Transverse colon (tissue), 4 donors: ENCODE data around the gene LMF1. TPM values are rescaled to one million over a fixed set of nuclear protein-coding genes. Genes with fewer than 3 reads are reported as not detected.
"Not testable (repeated sequence)": the region's sequence is repeated elsewhere in the genome, so short reads cannot be mapped to it uniquely, and the experiment has no call there.

ENCODE experiments used
- DNase-seq: peaks from one replicate; pipeline ENCODE4 v3.0.0-alpha.2; 2019
- H3K27ac ChIP-seq, 4 donors: fragments of 200-600 bp; sonication (generic); 2 replicates each; pipeline ENCODE4 v1.5.1; 2016 to 2018; ENCODE audit warnings: inconsistent platforms in 4 of 4
- H3K27me3 ChIP-seq: fragments of 200-600 bp; sonication (generic); 2 replicates; pipeline ENCODE4 v1.5.1; 2017; ENCODE audit warnings: inconsistent platforms
- H3K36me3 ChIP-seq, 4 donors: fragments of 200-600 bp; sonication (generic); 2 replicates each; pipeline ENCODE4 v1.5.1; 2017 to 2019; ENCODE audit warnings: inconsistent platforms in 4 of 4
- H3K4me1 ChIP-seq, 4 donors: fragments of 200-600 bp; sonication (generic); 2 replicates each; pipeline ENCODE4 v1.5.1; 2017 to 2020; ENCODE audit warnings: inconsistent platforms in 4 of 4
- H3K4me3 ChIP-seq, 4 donors: fragments of 200-600 bp; sonication (generic); 1 replicate in 1 of 4; 2 replicates in 3 of 4; pipeline versions ENCODE4 v1.5.1 to v1.6.1; 2017 to 2019; ENCODE audit warnings: inconsistent platforms in 4 of 4
- H3K9me3 ChIP-seq, 2 donors: fragments of 200-600 bp; sonication (generic); 2 replicates each; pipeline ENCODE4 v1.5.1; 2017 to 2019; ENCODE audit warnings: inconsistent platforms in 2 of 2
- EP300 ChIP-seq: sonication (generic); formaldehyde crosslinking; IDR thresholded peaks from one replicate; pipeline ENCODE4 v1.6.1; 2017; ENCODE audit warnings: antibody characterized with exemption, low read depth
- POLR2A ChIP-seq: fragments of 450-650 bp; IDR thresholded peaks from one replicate; pipeline ENCODE4 v1.6.1; 2016; ENCODE audit warnings: antibody characterized with exemption, mild to moderate bottlenecking, moderate library complexity
- POLR2AphosphoS5 ChIP-seq, 3 donors: sonication (generic); formaldehyde crosslinking; IDR thresholded peaks; one replicate each; pipeline ENCODE4 v1.6.1; 2016; ENCODE audit warnings: antibody characterized with exemption in 3 of 3
- WGBS, 2 donors: methylation state at CpG; one replicate each; pipeline ENCODE4 v1.1.5; 2018; ENCODE audit warnings: low coverage in 1 of 2; 5-methylcytosine and 5-hydroxymethylcytosine counted together
- in situ Hi-C, 4 donors: fragments of 200-750 bp; cut with MboI; loops; one replicate each; pipeline versions ENCODE4 v1.15.0 to v1.15.1; 2017; ENCODE audit warnings: low sequenced_read_pairs in 3 of 4, low pct_ligation_motif_present in 1 of 4, low pct_unique_long_range_greater_than_20kb in 1 of 4
- intact Hi-C: fragments of 100-400 bp; cut with DNase I; formaldehyde crosslinking; loops from one replicate; pipeline ENCODE4 v1.15.1; 2023; ENCODE audit warnings: low total_unique reads
- total RNA-seq, 4 donors: library from RNA; depleted of rRNA; stranded (reverse); fragments of >200 nt; gene quantifications; one replicate each; pipeline ENCODE4 v1.1.0, GENCODE V29; 2016
- TF ChIP-seq, protein P1 (sequence below), 5 experiments: fragments of 200-600 bp in 3 of 5; fragments of 450-650 bp in 2 of 5; sonication (generic) in 3 of 5; IDR thresholded peaks; 1 replicate in 2 of 5; 2 replicates in 3 of 5; pipeline ENCODE4 v1.5.1; 2016 to 2017; ENCODE audit warnings: antibody characterized with exemption in 5 of 5, inconsistent platforms in 3 of 5, mild to moderate bottlenecking in 2 of 5, moderate library complexity in 1 of 5

LMF1 gene
- total RNA-seq, 4 donors from 2014 or later, result 15.9 to 34.8 (median 19.6) TPM

DNA sequence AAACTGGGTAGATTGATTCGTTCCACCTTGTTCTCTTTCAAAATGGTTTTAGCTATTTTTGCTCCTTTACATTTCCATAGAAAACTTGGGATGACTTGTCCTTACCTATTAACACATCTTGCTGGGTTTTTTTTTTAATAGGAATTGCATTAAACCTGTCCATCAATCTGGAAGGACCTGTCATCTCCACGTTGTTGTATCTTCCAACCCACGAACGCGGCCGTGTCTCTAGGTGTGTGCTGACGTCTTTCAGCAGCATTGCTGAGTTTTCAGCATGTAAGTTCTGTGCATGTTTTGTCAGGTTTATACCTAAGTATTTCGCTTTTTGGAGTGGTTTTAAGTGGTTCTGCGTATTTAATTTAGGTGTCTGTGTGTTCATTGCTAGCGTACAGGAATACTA is 109.9 kb downstream of the LMF1 start:
- Histone ChIP-seq H3K27me3 (no peaks in the 10 kb centered on the region), H3K4me3 (no peak overlapping the region), H3K9me3 (no peaks in the 10 kb centered on the region), H3K27ac (no peak overlapping the region), H3K4me1 (no peaks in the 10 kb centered on the region), H3K36me3 (no peaks in the 10 kb centered on the region)
- TF ChIP-seq POLR2AphosphoS5 (IDR thresholded peaks at IDR 0.05) (no peak), POLR2A (no peak), EP300 (no peak)
- TF ChIP-seq, protein P1, sequence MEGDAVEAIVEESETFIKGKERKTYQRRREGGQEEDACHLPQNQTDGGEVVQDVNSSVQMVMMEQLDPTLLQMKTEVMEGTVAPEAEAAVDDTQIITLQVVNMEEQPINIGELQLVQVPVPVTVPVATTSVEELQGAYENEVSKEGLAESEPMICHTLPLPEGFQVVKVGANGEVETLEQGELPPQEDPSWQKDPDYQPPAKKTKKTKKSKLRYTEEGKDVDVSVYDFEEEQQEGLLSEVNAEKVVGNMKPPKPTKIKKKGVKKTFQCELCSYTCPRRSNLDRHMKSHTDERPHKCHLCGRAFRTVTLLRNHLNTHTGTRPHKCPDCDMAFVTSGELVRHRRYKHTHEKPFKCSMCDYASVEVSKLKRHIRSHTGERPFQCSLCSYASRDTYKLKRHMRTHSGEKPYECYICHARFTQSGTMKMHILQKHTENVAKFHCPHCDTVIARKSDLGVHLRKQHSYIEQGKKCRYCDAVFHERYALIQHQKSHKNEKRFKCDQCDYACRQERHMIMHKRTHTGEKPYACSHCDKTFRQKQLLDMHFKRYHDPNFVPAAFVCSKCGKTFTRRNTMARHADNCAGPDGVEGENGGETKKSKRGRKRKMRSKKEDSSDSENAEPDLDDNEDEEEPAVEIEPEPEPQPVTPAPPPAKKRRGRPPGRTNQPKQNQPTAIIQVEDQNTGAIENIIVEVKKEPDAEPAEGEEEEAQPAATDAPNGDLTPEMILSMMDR (IDR thresholded peaks at IDR 0.05), result no peak
- DNase-seq, result no peak
- WGBS, 2 donors, result 91 to 94% methylated on average over 8 to 10 of the region's 10 CpGs
- in situ Hi-C loops, result no loop called here
- intact Hi-C loops, result no loop called here

DNA sequence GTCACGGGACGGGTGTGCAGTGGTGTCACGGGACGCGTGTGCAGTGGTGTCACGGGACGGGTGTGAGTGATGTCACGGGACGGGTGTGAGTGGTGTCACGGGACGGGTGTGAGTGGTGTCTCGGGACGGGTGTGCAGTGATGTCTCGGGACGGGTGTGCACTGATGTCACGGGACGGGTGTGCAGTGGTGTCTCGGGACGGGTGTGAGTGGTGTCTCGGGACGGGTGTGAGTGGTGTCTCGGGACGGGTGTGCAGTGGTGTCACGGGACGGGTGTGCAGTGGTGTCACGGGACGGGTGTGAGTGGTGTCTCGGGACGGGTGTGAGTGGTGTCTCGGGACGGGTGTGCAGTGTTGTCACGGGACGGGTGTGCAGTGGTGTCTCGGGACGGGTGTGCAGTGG is 111.8 kb downstream of the LMF1 start:
- DNase-seq, H3K4me1 ChIP-seq: not testable (repeated sequence)

DNA sequence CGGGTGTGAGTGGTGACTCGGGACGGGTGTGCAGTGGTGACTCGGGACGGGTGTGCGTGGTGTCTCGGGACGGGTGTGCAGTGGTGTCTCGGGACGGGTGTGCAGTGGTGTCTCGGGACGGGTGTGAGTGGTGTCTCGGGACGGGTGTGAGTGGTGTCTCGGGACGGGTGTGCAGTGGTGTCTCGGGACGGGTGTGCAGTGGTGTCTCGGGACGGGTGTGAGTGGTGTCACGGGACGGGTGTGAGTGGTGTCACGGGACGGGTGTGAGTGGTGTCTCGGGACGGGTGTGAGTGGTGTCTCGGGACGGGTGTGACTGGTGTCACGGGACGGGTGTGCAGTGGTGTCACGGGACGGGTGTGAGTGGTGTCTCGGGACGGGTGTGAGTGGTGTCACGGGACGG is 112.3 kb downstream of the LMF1 start:
- in situ Hi-C loops, H3K27ac ChIP-seq, H3K9me3 ChIP-seq, H3K4me3 ChIP-seq, H3K27me3 ChIP-seq, DNase-seq, H3K36me3 ChIP-seq, intact Hi-C loops, H3K4me1 ChIP-seq: not testable (repeated sequence)
- 95% methylated on average over 23 of the region's 36 CpGs; no CpG with 5 or more reads in 1 of the 2 donors for WGBS, 2 donors

More for the DNA sequence above, 111.8 kb downstream of the LMF1 start:
- H3K36me3 ChIP-seq, H3K9me3 ChIP-seq, intact Hi-C loops, H3K4me3 ChIP-seq, H3K27ac ChIP-seq, H3K27me3 ChIP-seq, in situ Hi-C loops: not testable (repeated sequence)
- WGBS, 2 donors, result 95% methylated on average over 14 of the region's 35 CpGs; no CpG with 5 or more reads in 1 of the 2 donors

DNA sequence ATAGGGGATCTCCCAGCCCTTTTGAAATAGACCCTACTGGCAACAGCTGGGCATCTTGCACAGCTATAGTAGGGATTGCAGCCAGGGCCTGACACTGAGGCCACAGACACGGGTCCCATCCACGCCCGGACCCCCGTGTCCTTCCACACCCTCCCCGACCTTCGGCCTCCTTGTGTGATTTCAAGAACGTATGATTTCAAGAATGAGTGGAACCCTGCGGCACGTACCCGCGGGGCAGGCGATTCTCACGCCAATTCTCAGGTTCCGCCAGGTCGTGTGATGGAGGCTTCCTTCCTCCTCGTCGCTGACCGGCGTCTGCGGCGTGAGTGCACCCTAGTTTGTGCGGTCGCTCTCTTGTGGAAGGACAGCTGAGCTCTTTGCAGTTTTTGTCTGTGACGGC is 114.0 kb downstream of the LMF1 start:
- Histone ChIP-seq H3K36me3 (no peaks in the 10 kb centered on the region), H3K4me1 (no peaks in the 10 kb centered on the region), H3K27me3 (no peaks in the 10 kb centered on the region), H3K4me3 (no peak overlapping the region), H3K9me3 (no peaks in the 10 kb centered on the region), H3K27ac (no peak overlapping the region)
- in situ Hi-C loops (no loop called here), intact Hi-C loops (no loop called here)
- DNase-seq, result no peak
- TF ChIP-seq POLR2AphosphoS5 (IDR thresholded peaks at IDR 0.05) (no peak), POLR2A (no peak), EP300 (no peak)
- TF ChIP-seq, protein P1 (IDR thresholded peaks at IDR 0.05), result no peak
- 97% methylated on average over 24 of the region's 24 CpGs; no CpG with 5 or more reads in 1 of the 2 donors for WGBS, 2 donors

DNA sequence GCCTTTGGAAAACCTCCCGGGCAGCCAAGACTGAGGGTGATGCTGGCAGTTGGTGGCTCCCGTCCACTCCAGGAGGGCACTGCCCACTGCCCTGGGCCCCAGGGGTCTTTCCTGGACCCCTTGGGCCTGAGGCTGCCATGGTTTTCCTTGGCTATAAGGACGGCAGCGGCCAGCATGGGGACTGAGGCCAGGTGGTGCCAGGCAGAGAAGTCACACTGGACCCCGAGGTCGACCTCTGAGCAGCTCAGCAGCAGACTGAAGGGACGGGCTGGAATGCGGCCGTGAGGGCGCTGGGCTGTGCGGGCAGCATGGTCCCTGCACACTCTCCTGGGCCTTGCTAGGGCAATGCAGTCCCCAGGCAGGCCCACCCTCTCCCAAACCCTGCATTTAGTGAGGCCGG is 114.7 kb downstream of the LMF1 start:
- Histone ChIP-seq H3K36me3 (no peaks in the 10 kb centered on the region), H3K27ac (no peak overlapping the region), H3K27me3 (no peaks in the 10 kb centered on the region), H3K4me3 (no peak overlapping the region), H3K4me1 (no peaks in the 10 kb centered on the region), H3K9me3 (no peaks in the 10 kb centered on the region)
- TF ChIP-seq, protein P1 (IDR thresholded peaks at IDR 0.05), result no peak
- TF ChIP-seq POLR2A, result no peak
- no peak for TF ChIP-seq EP300
- no peak for TF ChIP-seq POLR2AphosphoS5 (IDR thresholded peaks at IDR 0.05)
- no peak for DNase-seq
- in situ Hi-C loops (no loop called here), intact Hi-C loops (no loop called here)
- 80 to 96% methylated on average over 1 to 12 of the region's 12 CpGs for WGBS, 2 donors
